ENCODE measurements around the gene GET3. TPM values are rescaled to one million over a fixed set of nuclear protein-coding genes. Genes with fewer than 3 reads are reported as not detected.
"Not testable (repeated sequence)": the region's sequence is repeated elsewhere in the genome, so short reads cannot be mapped to it uniquely, and the experiment has no call there.

The GET3 gene
- total RNA-seq, 3 donors from 2014 or later = 50.8 to 64.6 (median 62.6) TPM

DNA sequence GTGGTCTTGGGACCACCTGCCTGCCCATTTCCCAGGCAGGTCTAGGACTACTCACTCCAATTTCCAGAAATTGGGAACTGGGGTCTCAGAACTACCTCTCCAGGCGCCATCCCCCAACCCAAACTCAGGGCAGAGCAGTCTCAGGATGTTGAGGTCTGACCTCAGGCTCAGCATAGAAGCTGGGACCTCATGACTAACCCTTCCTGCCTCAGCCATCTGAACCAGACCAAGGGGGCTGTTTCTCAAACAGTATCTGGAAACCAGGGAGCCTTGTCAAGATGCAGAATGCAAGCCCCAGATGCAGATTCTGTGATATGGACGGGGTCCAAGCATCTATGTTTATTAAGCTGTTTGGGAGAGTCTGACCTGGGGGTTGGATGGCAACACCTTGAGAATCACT, 42.2 kb upstream of the GET3 start:
- Histone ChIP-seq H3K27ac (no peak overlapping the region), H3K4me1 (peaks cover 4 to 5% of the 10 kb centered on the region in 2 donors), H3K9me3 (no peaks in the 10 kb centered on the region), H3K4me3 (peak overlapping the region in 1 of 3 donors; percentile 94), H3K27me3 (no peaks in the 10 kb centered on the region), H3K36me3 (no peaks in the 10 kb centered on the region)
- intact Hi-C loops (cut with DNase I; ENCODE audit: low total_unique reads) = no loop called here
- no peak for DNase-seq (ENCODE audit: low spot score in 2 of 2)
- TF ChIP-seq POLR2A (IDR thresholded peaks at IDR 0.05) (no peak), POLR2AphosphoS5 (IDR thresholded peaks at IDR 0.05) (no peak)
- TF ChIP-seq, protein P1, sequence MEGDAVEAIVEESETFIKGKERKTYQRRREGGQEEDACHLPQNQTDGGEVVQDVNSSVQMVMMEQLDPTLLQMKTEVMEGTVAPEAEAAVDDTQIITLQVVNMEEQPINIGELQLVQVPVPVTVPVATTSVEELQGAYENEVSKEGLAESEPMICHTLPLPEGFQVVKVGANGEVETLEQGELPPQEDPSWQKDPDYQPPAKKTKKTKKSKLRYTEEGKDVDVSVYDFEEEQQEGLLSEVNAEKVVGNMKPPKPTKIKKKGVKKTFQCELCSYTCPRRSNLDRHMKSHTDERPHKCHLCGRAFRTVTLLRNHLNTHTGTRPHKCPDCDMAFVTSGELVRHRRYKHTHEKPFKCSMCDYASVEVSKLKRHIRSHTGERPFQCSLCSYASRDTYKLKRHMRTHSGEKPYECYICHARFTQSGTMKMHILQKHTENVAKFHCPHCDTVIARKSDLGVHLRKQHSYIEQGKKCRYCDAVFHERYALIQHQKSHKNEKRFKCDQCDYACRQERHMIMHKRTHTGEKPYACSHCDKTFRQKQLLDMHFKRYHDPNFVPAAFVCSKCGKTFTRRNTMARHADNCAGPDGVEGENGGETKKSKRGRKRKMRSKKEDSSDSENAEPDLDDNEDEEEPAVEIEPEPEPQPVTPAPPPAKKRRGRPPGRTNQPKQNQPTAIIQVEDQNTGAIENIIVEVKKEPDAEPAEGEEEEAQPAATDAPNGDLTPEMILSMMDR (IDR thresholded peaks at IDR 0.05) = no peak

DNA sequence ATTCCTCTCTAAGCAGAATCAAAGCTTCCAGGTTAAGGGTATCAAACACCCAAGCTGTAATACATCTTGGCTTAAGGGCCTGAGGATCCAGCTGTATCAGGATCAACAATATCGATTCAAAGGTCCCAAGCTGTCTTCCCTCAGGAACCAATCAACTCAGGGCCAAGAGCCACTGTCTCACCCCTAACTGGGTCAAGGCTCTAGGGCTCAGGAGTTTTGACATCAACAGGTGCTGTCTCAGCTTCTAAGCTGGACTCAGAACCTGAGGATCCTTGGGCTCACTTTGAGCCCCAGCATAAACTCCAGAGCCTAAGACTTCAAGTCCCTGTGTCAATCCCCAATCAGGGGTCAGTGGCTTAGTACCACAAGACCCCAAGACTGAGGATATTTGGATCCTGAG, 41.8 kb upstream of the GET3 start:
- intact Hi-C loops (cut with DNase I; ENCODE audit: low total_unique reads) = no loop called here
- TF ChIP-seq POLR2A (IDR thresholded peaks at IDR 0.05) = no peak
- TF ChIP-seq POLR2AphosphoS5 (IDR thresholded peaks at IDR 0.05) = no peak
- TF ChIP-seq, protein P1 (IDR thresholded peaks at IDR 0.05) = no peak

DNA sequence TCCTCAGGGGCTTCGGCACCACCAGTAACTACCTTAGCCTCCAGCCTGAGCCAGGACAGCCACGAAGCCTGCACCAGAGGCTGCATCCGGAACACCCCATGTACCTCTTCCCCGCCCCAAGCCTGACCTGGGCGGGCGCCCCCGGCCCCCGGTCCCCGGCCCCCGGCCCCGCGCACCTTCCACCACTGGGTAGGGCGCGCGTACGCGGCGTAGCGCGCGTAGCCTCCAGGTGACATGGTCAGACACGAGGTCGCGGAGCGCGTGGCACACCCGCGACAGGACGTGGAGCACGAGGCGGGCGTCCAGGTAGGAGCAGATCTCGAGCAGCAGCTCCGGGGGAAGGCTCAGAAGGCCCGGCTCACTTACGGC, 41.3 kb upstream of the GET3 start:
- peaks cover 4 to 5% of the 10 kb centered on the region in 2 donors for H3K4me1 ChIP-seq
- TF ChIP-seq POLR2A (IDR thresholded peaks at IDR 0.05) (no peak), POLR2AphosphoS5 (IDR thresholded peaks at IDR 0.05) (no peak)
- TF ChIP-seq, protein P1 (IDR thresholded peaks at IDR 0.05) = no peak
- intact Hi-C loops (cut with DNase I; ENCODE audit: low total_unique reads) = no loop called here
- H3K27ac ChIP-seq = peak overlapping the region; percentile 83 to 88
- DNase-seq (ENCODE audit: low spot score in 2 of 2) = no peak
- H3K27me3 ChIP-seq = no peaks in the 10 kb centered on the region
- no peaks in the 10 kb centered on the region for H3K9me3 ChIP-seq
- H3K4me3 ChIP-seq = peak overlapping the region; percentile 82 to 94 (median 88)
- H3K36me3 ChIP-seq = peaks cover 4% of the 10 kb centered on the region

More for the DNA sequence above, 41.8 kb upstream of the GET3 start:
- Histone ChIP-seq H3K27ac (no peak overlapping the region), H3K4me3 (peak overlapping the region; percentile 82 to 94 (median 88)), H3K36me3 (no peaks in the 10 kb centered on the region), H3K9me3 (no peaks in the 10 kb centered on the region), H3K4me1 (peaks cover 4 to 5% of the 10 kb centered on the region in 2 donors), H3K27me3 (no peaks in the 10 kb centered on the region)
- no peak for DNase-seq (ENCODE audit: low spot score in 2 of 2)

DNA sequence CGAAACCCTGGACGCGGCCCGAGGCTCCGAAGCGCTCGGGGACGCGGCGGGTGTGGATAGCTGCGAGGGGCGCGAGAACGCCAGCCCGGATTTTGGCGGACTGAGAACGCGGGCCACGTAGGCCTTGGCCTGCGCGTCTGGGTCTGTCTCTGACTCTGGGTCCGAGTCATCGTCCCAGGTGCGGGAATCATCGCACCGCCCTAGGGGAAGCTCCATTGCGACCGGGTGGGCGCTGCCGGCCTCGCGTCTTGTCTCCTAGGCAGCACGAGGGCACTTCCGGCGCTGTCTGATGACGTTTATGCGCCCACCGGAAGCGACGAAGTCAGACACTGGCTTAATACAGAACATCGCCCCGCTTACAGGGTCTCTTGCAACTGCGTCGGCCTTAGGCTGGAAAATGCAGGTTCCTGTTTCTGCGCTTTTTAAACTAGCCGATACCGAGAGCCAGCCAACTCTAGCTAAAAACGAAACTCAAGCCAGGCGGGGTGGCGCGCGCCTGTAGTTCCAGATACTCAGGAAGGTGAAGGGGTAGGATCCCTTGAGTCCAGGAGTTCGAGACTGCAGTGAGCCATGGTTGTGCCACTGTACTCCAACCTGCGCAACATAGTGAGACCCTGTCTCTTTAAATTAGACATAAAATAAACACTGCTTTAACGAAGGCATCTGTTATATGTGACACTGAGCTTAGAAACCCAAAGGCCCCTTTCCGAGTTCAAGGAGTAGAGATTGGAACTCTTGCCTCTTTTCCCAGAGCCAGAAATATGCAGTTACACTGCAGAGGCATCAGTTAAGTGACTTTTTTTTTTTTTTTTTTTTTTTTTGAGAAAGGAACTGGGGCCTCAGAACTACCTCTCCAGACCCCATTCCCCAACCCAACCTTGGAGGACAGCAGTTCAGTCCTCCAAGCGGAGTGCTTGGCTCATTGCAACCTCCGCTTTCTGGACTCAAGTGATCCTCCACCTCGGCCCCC, 40.6 kb upstream of the GET3 start, which contains the start of gene FBXW9:
TSS of gene FBXW9 (minus strand) at position 266 of the 970 bp plus-strand sequence. CDS start at position 216, 50 bp downstream.
- TF ChIP-seq POLR2AphosphoS5 (IDR thresholded peaks at IDR 0.05) = peak; percentile 96 to 97 (median 96)
- TF ChIP-seq, protein P1 (IDR thresholded peaks at IDR 0.05) = no peak
- peaks cover 4 to 5% of the 10 kb centered on the region in 2 donors for H3K4me1 ChIP-seq
- peaks cover 11% of the 10 kb centered on the region for H3K36me3 ChIP-seq
- H3K27ac ChIP-seq = peak within 1 kb of the TSS; percentile 83 to 88
- no peaks in the 10 kb centered on the region for H3K9me3 ChIP-seq
- intact Hi-C loops (cut with DNase I; ENCODE audit: low total_unique reads) = no loop called here
- peak within 1 kb of the TSS; percentile 82 to 94 (median 88) for H3K4me3 ChIP-seq
- DNase-seq (ENCODE audit: low spot score in 2 of 2) = peak; percentile 96 to 98
- H3K27me3 ChIP-seq = no peaks in the 10 kb centered on the region

DNA sequence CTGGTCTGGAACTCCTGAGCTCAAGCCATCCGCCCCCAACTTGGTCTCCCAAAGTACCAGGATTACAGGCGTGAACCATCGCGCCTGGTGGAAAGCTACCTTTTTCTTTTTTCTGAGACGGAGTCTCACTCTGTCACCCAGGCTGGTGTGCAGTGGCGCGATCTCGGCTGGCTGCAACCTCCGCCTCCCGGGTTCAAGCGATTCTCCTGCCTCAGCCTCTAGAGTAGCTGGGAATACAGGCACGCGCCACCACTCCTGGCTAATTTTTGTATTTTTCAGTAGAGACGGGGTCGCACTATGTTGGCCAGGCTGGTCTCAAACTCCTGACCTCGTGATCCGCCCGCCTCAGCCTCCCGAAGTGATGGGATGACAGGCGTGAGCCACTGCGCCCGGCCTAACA, 39.9 kb upstream of the GET3 start:
- H3K9me3 ChIP-seq; H3K27me3 ChIP-seq; DNase-seq (ENCODE audit: low spot score in 2 of 2); H3K27ac ChIP-seq; H3K4me3 ChIP-seq; intact Hi-C loops (cut with DNase I; ENCODE audit: low total_unique reads); H3K4me1 ChIP-seq: not testable (repeated sequence)
- peaks cover 11% of the 10 kb centered on the region for H3K36me3 ChIP-seq
